Panc1 (cell line): ENCODE data around the gene ZC2HC1B. TPM values are rescaled to one million over a fixed set of nuclear protein-coding genes. Genes with fewer than 3 reads are reported as not detected.

Experiments used
- ATAC-seq: fragments of 200-7000 bp; cut with Tn5 transposase; 2 replicates; pipeline ENCODE4 v1.9.1; 2020; ENCODE audit warnings: mild to moderate bottlenecking, moderate library complexity
- BruUV-seq: library from RNA; stranded (reverse); fragments of 400-500 nt; replicated peaks from 2 replicates; lab custom pipeline; 2021; lab: Mats Ljungman, UMichigan
- CTCF ChIA-PET: fragments of 300-600 bp; sonication (Branson Sonifier 250); formaldehyde crosslinking; loops from one replicate; lab custom pipeline; 2022; ENCODE audit warnings: antibody characterized with exemption; lab: Charles Lee
- POLR2A ChIA-PET: fragments of 300-600 bp; sonication (Branson Sonifier 250); formaldehyde crosslinking; loops from one replicate; lab custom pipeline; 2022; ENCODE audit warnings: antibody characterized with exemption; lab: Charles Lee
- DNase-seq: peaks from one replicate; pipeline ENCODE4 v3.0.0-alpha.2; 2010; ENCODE audit warnings: low read depth, low spot score
- H3K27ac ChIP-seq: 2 replicates; pipeline ENCODE4 v1.5.1; 2011; ENCODE audit warnings: mild to moderate bottlenecking, low read length, inconsistent platforms
- H3K27me3 ChIP-seq: fragments of 200-500 bp; sonication (Bioruptor generic); 2 replicates; pipeline ENCODE4 v1.6.0; 2014; ENCODE audit warnings: low read length, inconsistent platforms; ENCODE audit not compliant: control insufficient read depth, insufficient read depth
- H3K36me3 ChIP-seq: fragments of 200-500 bp; sonication (Bioruptor generic); 2 replicates; pipeline ENCODE4 v1.5.1; 2014; ENCODE audit warnings: inconsistent platforms, mild to moderate bottlenecking, low read length, moderate library complexity; ENCODE audit not compliant: control insufficient read depth, insufficient read depth
- H3K4me1 ChIP-seq: 2 replicates; pipeline ENCODE4 v1.5.1; 2011; ENCODE audit warnings: inconsistent platforms, mild to moderate bottlenecking, low read length, moderate library complexity; ENCODE audit not compliant: control insufficient read depth, insufficient read depth
- H3K4me3 ChIP-seq, 2 experiments: 2 replicates each; pipeline ENCODE4 v1.5.1; 2011 to 2012; ENCODE audit warnings: low read depth in 2 of 2, low read length in 2 of 2, mild to moderate bottlenecking in 2 of 2, inconsistent platforms in 1 of 2, moderate library complexity in 1 of 2
- H3K9me3 ChIP-seq: fragments of 200-500 bp; sonication (Bioruptor generic); 2 replicates; pipeline ENCODE4 v1.5.1; 2014; ENCODE audit warnings: low read depth, mild to moderate bottlenecking, inconsistent platforms, low read length, moderate library complexity; ENCODE audit not compliant: control insufficient read depth, insufficient read depth
- CTCF ChIP-seq: fragments of 450-650 bp; IDR thresholded peaks from 2 replicates; pipeline ENCODE4 v1.5.1; 2017; ENCODE audit warnings: mild to moderate bottlenecking
- POLR2AphosphoS5 ChIP-seq: IDR thresholded peaks from 2 replicates; pipeline ENCODE4 v1.6.1; 2012; ENCODE audit warnings: mild to moderate bottlenecking, low read depth, low read length, moderate library complexity
- SIN3A ChIP-seq: IDR thresholded peaks from 2 replicates; pipeline ENCODE4 v1.6.1; 2012; ENCODE audit warnings: low read depth, mild to moderate bottlenecking, low read length, moderate library complexity, borderline replicate concordance; ENCODE audit not compliant: insufficient read depth
- TCF7L2 ChIP-seq: IDR thresholded peaks from 2 replicates; pipeline ENCODE4 v1.6.1; 2011; ENCODE audit warnings: mild to moderate bottlenecking, low read depth, low read length, inconsistent platforms
- in situ Hi-C: cut with HindIII; loops from 2 replicates; pipeline ENCODE4 v1.10.0; 2016; ENCODE audit warnings: low sequenced_read_pairs, low pct_unique_long_range_greater_than_20kb
- intact Hi-C: fragments of 100-400 bp; cut with micrococcal nuclease; formaldehyde crosslinking; loops from one replicate; pipeline ENCODE4 v1.10.0; 2022; ENCODE audit not compliant: unreplicated experiment
- total RNA-seq: library from RNA; stranded (reverse); gene quantifications from one replicate; pipeline ENCODE4 v1.2.1, GENCODE V29; 2021; ENCODE audit not compliant: unreplicated experiment
- TF ChIP-seq, protein P1 (sequence below), 2 experiments: IDR thresholded peaks; 2 replicates each; pipeline ENCODE4 v1.6.1; 2011 to 2012; ENCODE audit warnings: low read depth in 2 of 2, control low read depth in 1 of 2, low read length in 1 of 2, mild to moderate bottlenecking in 1 of 2, moderate library complexity in 1 of 2; ENCODE audit not compliant: insufficient read depth in 1 of 2

The ZC2HC1B gene
- total RNA-seq, 1 experiment from 2014 or later, result not detected

- ChIA-PET CTCF (no interaction called here), POLR2A (no interaction called here)
- Histone ChIP-seq H3K36me3 (no peaks in the 10 kb centered on the region), H3K9me3 (0 out of 2 replicates have a peak, but pooled peaks cover 4% of the 10 kb centered on the region), H3K27ac (no peak overlapping the region), H3K27me3 (no peaks in the 10 kb centered on the region), H3K4me3 (no peak overlapping the region), H3K4me1 (no peaks in the 10 kb centered on the region)
- DNase-seq (no peak), ATAC-seq (no peak)
- intact Hi-C loops, result no loop called here
- BruUV-seq, result no TSS peak
- in situ Hi-C loops, result no loop called here
- no peak for TF ChIP-seq CTCF
- no peak for TF ChIP-seq TCF7L2
- TF ChIP-seq SIN3A, result no peak
- TF ChIP-seq POLR2AphosphoS5, result no peak
- TF ChIP-seq, protein P1, sequence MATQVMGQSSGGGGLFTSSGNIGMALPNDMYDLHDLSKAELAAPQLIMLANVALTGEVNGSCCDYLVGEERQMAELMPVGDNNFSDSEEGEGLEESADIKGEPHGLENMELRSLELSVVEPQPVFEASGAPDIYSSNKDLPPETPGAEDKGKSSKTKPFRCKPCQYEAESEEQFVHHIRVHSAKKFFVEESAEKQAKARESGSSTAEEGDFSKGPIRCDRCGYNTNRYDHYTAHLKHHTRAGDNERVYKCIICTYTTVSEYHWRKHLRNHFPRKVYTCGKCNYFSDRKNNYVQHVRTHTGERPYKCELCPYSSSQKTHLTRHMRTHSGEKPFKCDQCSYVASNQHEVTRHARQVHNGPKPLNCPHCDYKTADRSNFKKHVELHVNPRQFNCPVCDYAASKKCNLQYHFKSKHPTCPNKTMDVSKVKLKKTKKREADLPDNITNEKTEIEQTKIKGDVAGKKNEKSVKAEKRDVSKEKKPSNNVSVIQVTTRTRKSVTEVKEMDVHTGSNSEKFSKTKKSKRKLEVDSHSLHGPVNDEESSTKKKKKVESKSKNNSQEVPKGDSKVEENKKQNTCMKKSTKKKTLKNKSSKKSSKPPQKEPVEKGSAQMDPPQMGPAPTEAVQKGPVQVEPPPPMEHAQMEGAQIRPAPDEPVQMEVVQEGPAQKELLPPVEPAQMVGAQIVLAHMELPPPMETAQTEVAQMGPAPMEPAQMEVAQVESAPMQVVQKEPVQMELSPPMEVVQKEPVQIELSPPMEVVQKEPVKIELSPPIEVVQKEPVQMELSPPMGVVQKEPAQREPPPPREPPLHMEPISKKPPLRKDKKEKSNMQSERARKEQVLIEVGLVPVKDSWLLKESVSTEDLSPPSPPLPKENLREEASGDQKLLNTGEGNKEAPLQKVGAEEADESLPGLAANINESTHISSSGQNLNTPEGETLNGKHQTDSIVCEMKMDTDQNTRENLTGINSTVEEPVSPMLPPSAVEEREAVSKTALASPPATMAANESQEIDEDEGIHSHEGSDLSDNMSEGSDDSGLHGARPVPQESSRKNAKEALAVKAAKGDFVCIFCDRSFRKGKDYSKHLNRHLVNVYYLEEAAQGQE (IDR thresholded peaks at IDR 0.05; ENCODE audit: insufficient read depth in 1 of 2, low read depth in 2 of 2, low read length in 1 of 2), result no peak
These were observed 13.5 kb downstream of the ZC2HC1B start for GRCh38 chr6:143877584-143878271.

DNA sequence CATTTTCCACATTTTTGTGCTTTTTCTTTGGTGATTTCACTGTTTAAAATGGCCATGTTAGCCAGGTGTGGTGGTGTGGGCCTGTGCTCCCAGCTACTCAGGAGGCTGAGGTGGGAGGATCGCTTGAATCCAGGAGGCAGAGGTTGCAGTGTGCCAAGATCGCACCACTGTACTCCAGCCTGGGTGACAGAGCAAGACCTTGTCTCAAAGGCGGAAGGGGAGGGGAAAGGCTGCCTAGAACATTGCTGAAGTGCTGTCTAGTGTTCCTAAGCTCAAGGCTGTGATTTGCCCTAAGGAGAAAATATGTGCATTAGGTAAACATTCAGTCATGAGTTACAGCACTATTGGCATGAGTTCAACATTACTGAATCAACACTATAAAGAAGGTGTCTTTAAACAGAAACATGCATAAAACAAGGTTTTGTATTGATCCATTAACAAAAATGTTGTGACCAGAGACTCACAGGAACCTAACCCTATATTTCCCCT, 14.0 kb downstream of the ZC2HC1B start:
- Histone ChIP-seq H3K4me3 (no peak overlapping the region), H3K9me3 (0 out of 2 replicates have a peak, but pooled peaks cover 4% of the 10 kb centered on the region), H3K27ac (no peak overlapping the region), H3K4me1 (no peaks in the 10 kb centered on the region), H3K36me3 (no peaks in the 10 kb centered on the region), H3K27me3 (no peaks in the 10 kb centered on the region)
- POLR2A ChIA-PET, result no interaction called here
- in situ Hi-C loops, result no loop called here
- CTCF ChIA-PET, result no interaction called here
- DNase-seq (no peak), ATAC-seq (peak; percentile 51; the same call in 1 of the 2 replicates)
- intact Hi-C loops, result no loop called here
- TF ChIP-seq TCF7L2, result no peak
- TF ChIP-seq, protein P1 (IDR thresholded peaks at IDR 0.05; ENCODE audit: insufficient read depth in 1 of 2, low read depth in 2 of 2, low read length in 1 of 2), result no peak
- TF ChIP-seq SIN3A, result no peak
- TF ChIP-seq CTCF, result no peak
- no peak for TF ChIP-seq POLR2AphosphoS5
- no TSS peak for BruUV-seq
